IMR-90 (cell line): ENCODE results near the gene GIPR. TPM values are rescaled to one million over a fixed set of nuclear protein-coding genes. Genes with fewer than 3 reads are reported as not detected.

Source experiments
- ATAC-seq: fragments of 200-7000 bp; cut with Tn5 transposase; 2 replicates; pipeline ENCODE4 v1.9.1; 2020; ENCODE audit warnings: low read depth, mild to moderate bottlenecking, moderate library complexity
- BruUV-seq: library from RNA; stranded (reverse); fragments of 400-500 nt; replicated peaks from 2 replicates; lab custom pipeline; 2021; lab: Mats Ljungman, UMichigan
- CTCF ChIA-PET: fragments of 300-600 bp; formaldehyde crosslinking; extraction: SDS; loops from one replicate; lab custom pipeline; 2021; ENCODE audit warnings: antibody characterized with exemption; lab: Yijun Ruan, JAX
- POLR2A ChIA-PET: fragments of 300-600 bp; sonication (Branson Sonifier 250); formaldehyde crosslinking; loops from one replicate; lab custom pipeline; 2022; ENCODE audit warnings: antibody characterized with exemption; ENCODE audit not compliant: unreplicated experiment; lab: Charles Lee
- DNase-seq: peaks from one replicate; pipeline ENCODE4 v3.0.0; 2013
- H2AFZ ChIP-seq: replicated peaks from 2 replicates; pipeline ENCODE3; 2013; ENCODE audit warnings: low read length, mild to moderate bottlenecking; ENCODE audit not compliant: poor library complexity
- H2AK5ac ChIP-seq: 2 replicates; pipeline ENCODE4 v1.6.1; 2013; ENCODE audit warnings: low read depth, low read length, inconsistent platforms
- H2AK9ac ChIP-seq: replicated peaks from 2 replicates; pipeline ENCODE3; 2013; ENCODE audit warnings: mild to moderate bottlenecking, low read depth, low read length, moderate library complexity; ENCODE audit not compliant: poor library complexity
- H2BK120ac ChIP-seq: 2 replicates; pipeline ENCODE4 v1.6.1; 2013; ENCODE audit warnings: low read depth, low read length, inconsistent platforms
- H2BK15ac ChIP-seq: 3 replicates; pipeline ENCODE4 v1.6.1; 2013; ENCODE audit warnings: low read depth, low read length, inconsistent platforms
- H2BK20ac ChIP-seq: 2 replicates; pipeline ENCODE4 v1.6.1; 2013; ENCODE audit warnings: low read depth, mild to moderate bottlenecking, inconsistent platforms, low read length, moderate library complexity
- H2BK5ac ChIP-seq: 2 replicates; pipeline ENCODE4 v1.6.1; 2013; ENCODE audit warnings: mild to moderate bottlenecking, low read depth, low read length, inconsistent platforms; ENCODE audit not compliant: poor library complexity, severe bottlenecking
- H3K14ac ChIP-seq: replicated peaks from 2 replicates; pipeline ENCODE4 v1.6.1; 2013; ENCODE audit warnings: low read depth, low read length, inconsistent platforms
- H3K18ac ChIP-seq: 2 replicates; pipeline ENCODE4 v1.6.1; 2013; ENCODE audit warnings: low read depth, low read length, control low read depth
- H3K23ac ChIP-seq: 2 replicates; pipeline ENCODE4 v1.6.1; 2013; ENCODE audit warnings: low read depth, low read length, inconsistent platforms
- H3K27ac ChIP-seq: 2 replicates; pipeline ENCODE4 v1.5.1; 2013; ENCODE audit warnings: mild to moderate bottlenecking, control low read depth, low read length; ENCODE audit not compliant: insufficient read depth
- H3K27me3 ChIP-seq: 2 replicates; pipeline ENCODE4 v1.6.1; 2013; ENCODE audit warnings: low read length; ENCODE audit not compliant: control insufficient read depth, insufficient read depth
- H3K36me3 ChIP-seq: 2 replicates; pipeline ENCODE4 v1.6.1; 2013; ENCODE audit warnings: low read length, mixed read lengths; ENCODE audit not compliant: control insufficient read depth, insufficient read depth
- H3K4ac ChIP-seq: 2 replicates; pipeline ENCODE4 v1.6.1; 2013; ENCODE audit warnings: low read depth, low read length, inconsistent platforms
- H3K4me1 ChIP-seq: 2 replicates; pipeline ENCODE4 v1.6.1; 2013; ENCODE audit warnings: low read length, mixed read lengths; ENCODE audit not compliant: control insufficient read depth, insufficient read depth
- H3K4me2 ChIP-seq: 2 replicates; pipeline ENCODE4 v1.6.1; 2013; ENCODE audit warnings: low read depth, mild to moderate bottlenecking, control low read depth, low read length, moderate library complexity
- H3K4me3 ChIP-seq: 2 replicates; pipeline ENCODE4 v1.5.1; 2013; ENCODE audit warnings: low read depth, mild to moderate bottlenecking, control low read depth, low read length, moderate library complexity; ENCODE audit not compliant: insufficient read depth
- H3K56ac ChIP-seq: 2 replicates; pipeline ENCODE4 v1.6.1; 2013; ENCODE audit warnings: low read length, inconsistent platforms; ENCODE audit not compliant: insufficient read depth; ENCODE audit errors: extremely low read depth
- H3K79me1 ChIP-seq, 2 experiments: 2 replicates each; pipeline ENCODE4 v1.6.1; 2013; ENCODE audit warnings: low read length in 2 of 2, inconsistent platforms in 1 of 2, low read depth in 1 of 2
- H3K9ac ChIP-seq: 2 replicates; pipeline ENCODE4 v1.6.1; 2013; ENCODE audit warnings: low read depth, low read length, control low read depth
- H3K9me1 ChIP-seq: 2 replicates; pipeline ENCODE4 v1.6.1; 2013; ENCODE audit warnings: low read length, inconsistent platforms; ENCODE audit not compliant: insufficient read depth
- H3K9me3 ChIP-seq: 2 replicates; pipeline ENCODE4 v1.6.1; 2013; ENCODE audit warnings: low read length; ENCODE audit not compliant: control insufficient read depth, insufficient read depth
- H4K20me1 ChIP-seq: 2 replicates; pipeline ENCODE4 v1.6.1; 2013; ENCODE audit warnings: low read length, inconsistent platforms; ENCODE audit not compliant: insufficient read depth
- H4K5ac ChIP-seq: 2 replicates; pipeline ENCODE4 v1.6.1; 2013; ENCODE audit warnings: mild to moderate bottlenecking, low read depth, low read length, control low read depth
- H4K8ac ChIP-seq, 2 experiments: 2 replicates each; pipeline ENCODE4 v1.6.1; 2013; ENCODE audit warnings: low read depth in 2 of 2, low read length in 2 of 2, control low read depth in 1 of 2, inconsistent platforms in 1 of 2
- H4K91ac ChIP-seq: 2 replicates; pipeline ENCODE4 v1.6.1; 2013; ENCODE audit warnings: low read depth, low read length, inconsistent platforms; ENCODE audit not compliant: insufficient read depth
- BHLHE40 ChIP-seq: fragments of 150-350 bp; IDR thresholded peaks from 2 replicates; pipeline ENCODE4 v1.6.1; 2016; ENCODE audit warnings: mild to moderate bottlenecking, low read depth, low read length
- CEBPB ChIP-seq: IDR thresholded peaks from 2 replicates; pipeline ENCODE4 v1.6.1; 2012; ENCODE audit warnings: low read depth, low read length, improper control_type of control experiment
- CHD1 ChIP-seq: IDR thresholded peaks from 2 replicates; pipeline ENCODE4 v1.6.1; 2012; ENCODE audit warnings: low read depth, low read length, improper control_type of control experiment
- CTCF ChIP-seq: conservative IDR thresholded peaks from 2 replicates; pipeline ENCODE4 v1.5.1; 2012; ENCODE audit warnings: mild to moderate bottlenecking, low read depth, low read length, improper control_type of control experiment
- ELK1 ChIP-seq: fragments of 150-350 bp; IDR thresholded peaks from 2 replicates; pipeline ENCODE4 v1.6.1; 2016; ENCODE audit warnings: low read depth, mild to moderate bottlenecking, low read length, moderate library complexity, borderline replicate concordance
- FOS ChIP-seq: fragments of 150-350 bp; IDR thresholded peaks from 2 replicates; pipeline ENCODE4 v1.6.1; 2016; ENCODE audit warnings: low read depth, low read length
- MAFK ChIP-seq: IDR thresholded peaks from 2 replicates; pipeline ENCODE4 v1.6.1; 2012; ENCODE audit warnings: low read depth, low read length, improper control_type of control experiment
- MAZ ChIP-seq: IDR thresholded peaks from 2 replicates; pipeline ENCODE4 v1.6.1; 2012; ENCODE audit warnings: low read depth, mild to moderate bottlenecking, low read length, improper control_type of control experiment, moderate library complexity, borderline replicate concordance
- MXI1 ChIP-seq: IDR thresholded peaks from 2 replicates; pipeline ENCODE4 v1.6.1; 2012; ENCODE audit warnings: low read depth, mild to moderate bottlenecking, low read length, moderate library complexity, borderline replicate concordance
- NFE2L2 ChIP-seq: fragments of 150-350 bp; IDR thresholded peaks from 2 replicates; pipeline ENCODE4 v1.6.1; 2016; ENCODE audit warnings: low read depth, mild to moderate bottlenecking, low read length
- POLR2A ChIP-seq: IDR thresholded peaks from 2 replicates; pipeline ENCODE4 v1.6.1; 2012; ENCODE audit warnings: mild to moderate bottlenecking, low read depth, low read length
- RAD21 ChIP-seq: IDR thresholded peaks from 2 replicates; pipeline ENCODE4 v1.6.1; 2012; ENCODE audit warnings: low read length, improper control_type of control experiment
- RCOR1 ChIP-seq: IDR thresholded peaks from 2 replicates; pipeline ENCODE4 v1.6.1; 2012; ENCODE audit warnings: mild to moderate bottlenecking, low read length, improper control_type of control experiment; ENCODE audit not compliant: insufficient replicate concordance
- RFX5 ChIP-seq: IDR thresholded peaks from 2 replicates; pipeline ENCODE4 v1.8.0; 2012; ENCODE audit warnings: low read depth, mild to moderate bottlenecking, low read length, moderate library complexity
- SMC3 ChIP-seq: fragments of 150-350 bp; IDR thresholded peaks from 2 replicates; pipeline ENCODE4 v1.6.1; 2016; ENCODE audit warnings: low read depth, mild to moderate bottlenecking, antibody characterized with exemption, low read length, moderate library complexity
- WGBS, 2 experiments: methylation state at CpG; one replicate each; pipeline versions ENCODE4 v1.1.5 to v1.1.7; 2013; ENCODE audit warnings: missing lambda C conversion rate in 2 of 2; ENCODE audit not compliant: insufficient read length in 1 of 2; ENCODE audit errors: extremely low coverage in 2 of 2; 5-methylcytosine and 5-hydroxymethylcytosine counted together
- dilution Hi-C: fragments of 300-500 bp; cut with HindIII; formaldehyde crosslinking; loops from one replicate; pipeline ENCODE4 v1.14.3; 2018; ENCODE audit warnings: low sequenced_read_pairs; ENCODE audit not compliant: unreplicated experiment
- in situ Hi-C: fragments of 300-500 bp; cut with MboI; formaldehyde crosslinking; loops from 3 replicates; pipeline ENCODE4 v1.14.3; 2019; ENCODE audit warnings: low sequenced_read_pairs, inconsistent platforms, mixed read lengths
- intact Hi-C: fragments of 100-400 bp; cut with micrococcal nuclease; formaldehyde crosslinking; loops from 2 replicates; pipeline ENCODE4 v1.10.0; 2022
- polyA plus RNA-seq, 3 experiments: library from polyadenylated mRNA; depleted of rRNA; stranded (reverse); fragments of >200 nt; gene quantifications; 2 replicates each; pipeline ENCODE4 v1.2.3, GENCODE V29; 2012; ENCODE audit warnings: low replicate concordance in 1 of 3
- total RNA-seq: library from RNA; depleted of rRNA; stranded (reverse); fragments of >200 nt; gene quantifications from 2 replicates; pipeline ENCODE4 v1.2.3, GENCODE V29; 2012

GIPR gene
- total and polyA plus RNA-seq, 2 of the 4 experiments (the other 2 are of a cell fraction) = 0.18 to 1.2 TPM

- no peak overlapping the region for H2BK20ac ChIP-seq
- no peak overlapping the region for H4K8ac ChIP-seq
- no peak overlapping the region for H3K18ac ChIP-seq
- dilution Hi-C loops (no loop called here), intact Hi-C loops (no loop called here), in situ Hi-C loops (no loop called here)
- H3K4ac ChIP-seq = no peak overlapping the region
- H2BK15ac ChIP-seq = no peak overlapping the region
- no peak overlapping the region for H3K9ac ChIP-seq
- H3K79me1 ChIP-seq = no peaks in the 10 kb centered on the region
- ATAC-seq (no peak), DNase-seq (no peak)
- no peak overlapping the region for H2BK5ac ChIP-seq
- H4K91ac ChIP-seq = no peak overlapping the region
- no peak overlapping the region for H2AK5ac ChIP-seq
- H2AFZ ChIP-seq = no peak overlapping the region
- no peak overlapping the region for H2AK9ac ChIP-seq
- TF ChIP-seq FOS (no peak), CEBPB (no peak), MAFK (no peak), POLR2A (no peak), CTCF (no peak), MXI1 (no peak), RFX5 (no peak), CHD1 (no peak), NFE2L2 (no peak), RCOR1 (no peak), ELK1 (no peak), MAZ (no peak), RAD21 (no peak), SMC3 (no peak), BHLHE40 (no peak)
- H2BK120ac ChIP-seq = no peak overlapping the region
- no peaks in the 10 kb centered on the region; the same call in 1 of the 2 replicates for H4K20me1 ChIP-seq
- H3K4me3 ChIP-seq = no peak overlapping the region
- H3K4me2 ChIP-seq = no peak overlapping the region
- no peak overlapping the region for H3K23ac ChIP-seq
- peaks cover 19% of the 10 kb centered on the region for H3K27me3 ChIP-seq
- H4K5ac ChIP-seq = no peak overlapping the region
- H3K56ac ChIP-seq = no peak overlapping the region
- BruUV-seq = no TSS peak
- H3K14ac ChIP-seq = no peak overlapping the region
- no peaks in the 10 kb centered on the region for H3K4me1 ChIP-seq
- H3K9me1 ChIP-seq = no peaks in the 10 kb centered on the region
- H3K27ac ChIP-seq = no peak overlapping the region
- H3K36me3 ChIP-seq = no peaks in the 10 kb centered on the region
- no CpG with 5 or more reads among the region's 3 CpGs for WGBS, 2 experiments
- ChIA-PET POLR2A (no interaction called here), CTCF (no interaction called here)
- H3K9me3 ChIP-seq = no peaks in the 10 kb centered on the region
Observed at GRCh38 chr19:45655073-45655472, 12.9 kb upstream of the GIPR start.
